GM12878 (cell line): ENCODE results near the gene ABCG1. TPM values are rescaled to one million over a fixed set of nuclear protein-coding genes. Genes with fewer than 3 reads are reported as not detected.

ENCODE experiments used
- ATAC-seq: fragments of 200-7000 bp; cut with Tn5 transposase; 3 replicates; pipeline ENCODE4 v1.9.1; 2020; ENCODE audit warnings: mild to moderate bottlenecking, moderate library complexity
- BruUV-seq: library from RNA; stranded (reverse); fragments of 400-500 nt; replicated peaks from 2 replicates; lab custom pipeline; 2021; lab: Mats Ljungman, UMichigan
- CTCF ChIA-PET: fragments of 300-600 bp; sonication (Branson Sonifier 250); formaldehyde crosslinking; extraction: SDS; loops from one replicate; lab custom pipeline; 2021; ENCODE audit warnings: inconsistent platforms; lab: Yijun Ruan, JAX
- POLR2A ChIA-PET: fragments of 350-600 bp; formaldehyde crosslinking; extraction: SDS; loops from one replicate; lab custom pipeline; 2021; ENCODE audit warnings: inconsistent platforms; lab: Charles Lee
- RAD21 ChIA-PET: fragments of 300-600 bp; sonication (Branson Sonifier 250); formaldehyde crosslinking; loops from one replicate; lab custom pipeline; 2023; ENCODE audit warnings: antibody characterized with exemption; ENCODE audit not compliant: unreplicated experiment; lab: Charles Lee
- SMC1A ChIA-PET: fragments of 300-600 bp; sonication (Branson Sonifier 250); formaldehyde crosslinking; loops from one replicate; lab custom pipeline; 2023; ENCODE audit not compliant: unreplicated experiment, uncharacterized antibody; lab: Charles Lee
- DNase-seq: peaks from one replicate; pipeline ENCODE4 v3.0.0-alpha.2; 2011; ENCODE audit warnings: low read depth, low spot score
- FAIRE-seq: peaks from 3 replicates; lab custom pipeline; 2011; peaks lifted over from hg19 to GRCh38; lab: Jason Lieb, UNC
- H2AFZ ChIP-seq: 2 replicates; pipeline ENCODE4 v1.6.0; 2011; ENCODE audit warnings: low read depth, low read length, control low read depth; ENCODE audit not compliant: control insufficient read depth
- H3K27ac ChIP-seq: 2 replicates; pipeline ENCODE4 v1.5.1; 2011; ENCODE audit warnings: control low read depth; ENCODE audit not compliant: control insufficient read depth, insufficient read depth
- H3K27me3 ChIP-seq, 2 experiments: replicated peaks in 1 of 2; 2 replicates each; pipeline versions ENCODE4 v1.6.0 to v1.6.1; 2011; ENCODE audit warnings: low read length in 1 of 2; ENCODE audit not compliant: control insufficient read depth in 2 of 2, insufficient read depth in 2 of 2
- H3K36me3 ChIP-seq, 2 experiments: 2 replicates each; pipeline ENCODE4 v1.5.1; 2011; ENCODE audit warnings: low read length in 1 of 2; ENCODE audit not compliant: control insufficient read depth in 2 of 2, insufficient read depth in 2 of 2
- H3K4me1 ChIP-seq: 2 replicates; pipeline ENCODE4 v1.6.1; 2011; ENCODE audit warnings: mild to moderate bottlenecking, low read length, moderate library complexity, mixed read lengths; ENCODE audit not compliant: control insufficient read depth, insufficient read depth
- H3K4me2 ChIP-seq: 2 replicates; pipeline ENCODE4 v1.6.0; 2011; ENCODE audit warnings: control low read depth; ENCODE audit not compliant: control insufficient read depth, insufficient read depth
- H3K4me3 ChIP-seq: fragments of 200-600 bp; sonication (generic); 2 replicates; pipeline ENCODE4 v1.5.1; 2016
- H3K79me2 ChIP-seq: 2 replicates; pipeline ENCODE4 v1.6.0; 2011; ENCODE audit warnings: low read length; ENCODE audit not compliant: control insufficient read depth, insufficient read depth
- H3K9ac ChIP-seq: 2 replicates; pipeline ENCODE4 v1.8.0; 2011; ENCODE audit warnings: low read length, control low read depth, mixed read lengths; ENCODE audit not compliant: control insufficient read depth, insufficient read depth
- H3K9me3 ChIP-seq: replicated peaks from 3 replicates; pipeline ENCODE4 v1.5.1; 2011; ENCODE audit warnings: mild to moderate bottlenecking, low read length; ENCODE audit not compliant: control insufficient read depth, insufficient read depth
- H4K20me1 ChIP-seq: 2 replicates; pipeline ENCODE4 v1.6.0; 2011; ENCODE audit not compliant: control insufficient read depth, insufficient read depth
- IRF5 ChIP-seq: fragments of 450-650 bp; IDR thresholded peaks from 2 replicates; pipeline ENCODE4 v1.6.1; 2017; ENCODE audit warnings: borderline replicate concordance
- MEF2A ChIP-seq: IDR thresholded peaks from 2 replicates; pipeline ENCODE4 v1.6.1; 2011; ENCODE audit warnings: low read depth, mild to moderate bottlenecking, low read length, moderate library complexity; ENCODE audit not compliant: insufficient read depth
- NFIC ChIP-seq: IDR thresholded peaks from 2 replicates; pipeline ENCODE4 v1.6.1; 2012; ENCODE audit warnings: low read depth, mild to moderate bottlenecking, inconsistent platforms, low read length, moderate library complexity
- PBX3 ChIP-seq: IDR thresholded peaks from 2 replicates; pipeline ENCODE4 v1.6.1; 2011; ENCODE audit warnings: mild to moderate bottlenecking, low read depth, low read length, moderate library complexity; ENCODE audit not compliant: insufficient replicate concordance
- ZBTB33 ChIP-seq: fragments of 450-650 bp; IDR thresholded peaks from 2 replicates; pipeline ENCODE4 v1.6.1; 2017; ENCODE audit warnings: mild to moderate bottlenecking
- ZNF24 ChIP-seq: fragments of 450-650 bp; IDR thresholded peaks from 2 replicates; pipeline ENCODE4 v1.6.1; 2017; ENCODE audit warnings: antibody characterized with exemption, mild to moderate bottlenecking
- WGBS: methylation state at CpG from one replicate; pipeline ENCODE4 v1.1.6; 2016; ENCODE audit warnings: low lambda C conversion rate; ENCODE audit not compliant: insufficient replicate concordance, insufficient coverage; ENCODE audit errors: missing lambda C conversion rate; 5-methylcytosine and 5-hydroxymethylcytosine counted together
- in situ Hi-C: fragments of 300-500 bp; cut with MboI; formaldehyde crosslinking; loops from 9 replicates; pipeline ENCODE4 v1.14.3; 2018; ENCODE audit warnings: mixed read lengths
- intact Hi-C: fragments of 100-400 bp; cut with micrococcal nuclease; formaldehyde crosslinking; loops from one replicate; pipeline ENCODE4 v1.14.2; 2022; ENCODE audit not compliant: unreplicated experiment
- polyA plus RNA-seq, 11 experiments: library from polyadenylated mRNA; depleted of rRNA in 4 of 11; unstranded in 6 of 11; stranded (reverse) in 5 of 11; fragments of >200 nt; fragmentation: Nextera tagmentation in 4 of 11; fragmentation: Illumina TruSeq in 1 of 11; extraction: Ambion mirVana in 4 of 11; extraction: Trizol in 1 of 11; gene quantifications; 1 replicate in 1 of 11; 2 replicates in 10 of 11; pipeline versions ENCODE4 v1.2.1 to v1.2.3, GENCODE V29; 2011 to 2016; ENCODE audit warnings: inconsistent platforms in 2 of 11, missing spikeins in 2 of 11, low read depth in 1 of 11
- total RNA-seq, 4 experiments: library from RNA; depleted of rRNA in 3 of 4; stranded (reverse); fragments of >200 nt in 3 of 4; fragmentation: Illumina TruSeq in 1 of 4; extraction: Trizol in 1 of 4; gene quantifications; 2 replicates each; pipeline versions ENCODE4 v1.2.1 to v1.2.3, GENCODE V29; 2013 to 2021

The ABCG1 gene
- total and polyA plus RNA-seq, 10 of the 15 experiments (the other 5 are each of a cell fraction or from before 2014, with no cell fraction given) = 0.59 to 19.3 (median 5.7) TPM

GRCh38 chr21:42189431-42189830, 29.5 kb upstream of the ABCG1 start:
- no TSS peak for BruUV-seq
- Histone ChIP-seq H3K4me3 (no peak overlapping the region), H3K36me3 (no peaks in the 10 kb centered on the region)
- no peak for TF ChIP-seq MEF2A
- TF ChIP-seq ZNF24 = no peak
- TF ChIP-seq ZBTB33 = no peak
- TF ChIP-seq NFIC = no peak
- TF ChIP-seq PBX3 = no peak
- TF ChIP-seq IRF5 = no peak
- TF ChIP-seq, all 136 proteins: peak for 0
- no peaks in the 10 kb centered on the region; the same call in 1 of the 2 replicates for H4K20me1 ChIP-seq
- no peak overlapping the region for H3K4me2 ChIP-seq
- intact Hi-C loops = loop anchor here (5.0 kb wide), 1 partner anchor 43 kb away; no protein-coding TSS in a partner anchor
- CTCF ChIA-PET = interaction anchor here (1.3 to 3.8 kb wide), 4 partner anchors 10 to 70 kb away, joined by 6 to 19 read pairs (median 7); no protein-coding TSS in a partner anchor
- SMC1A ChIA-PET = interaction anchor here (1.3 to 3.6 kb wide), 10 partner anchors 9 to 70 kb away, joined by 3 to 23 read pairs (median 8); no protein-coding TSS in a partner anchor
- ATAC-seq (no peak), FAIRE-seq (no peak), DNase-seq (no peak)
- in situ Hi-C loops = no loop called here
- no peaks in the 10 kb centered on the region; the same call in 1 of the 3 replicates for H3K9me3 ChIP-seq
- no peak overlapping the region for H2AFZ ChIP-seq
- H3K9ac ChIP-seq = no peak overlapping the region
- no peaks in the 10 kb centered on the region for H3K27me3 ChIP-seq
- no peak overlapping the region for H3K27ac ChIP-seq
- RAD21 ChIA-PET = interaction anchor here (0.9 to 2.0 kb wide), 5 partner anchors 25 to 96 kb away, joined by 4 to 12 read pairs (median 5); no protein-coding TSS in a partner anchor
- POLR2A ChIA-PET = interaction anchor here (1.1 to 1.2 kb wide), 2 partner anchors 11 to 70 kb away, joined by 3 read pairs; no protein-coding TSS in a partner anchor
- H3K79me2 ChIP-seq = no peaks in the 10 kb centered on the region
- 5% methylated on average over 1 of the region's 1 CpG for WGBS
- peaks cover 19% of the 10 kb centered on the region for H3K4me1 ChIP-seq
